Heart left ventricle (tissue), 16 donors: ENCODE measurements around the gene MRPL49. TPM values are rescaled to one million over a fixed set of nuclear protein-coding genes. Genes with fewer than 3 reads are reported as not detected.

ENCODE experiments used
- ATAC-seq, 4 donors: fragments of 200-7000 bp; cut with Tn5 transposase; one replicate each; pipeline ENCODE4 v1.9.1; 2020 to 2022; ENCODE audit warnings: moderate library complexity in 4 of 4, mild to moderate bottlenecking in 3 of 4, moderate number of reproducible peaks in 1 of 4
- DNase-seq, 5 donors: peaks; one replicate each; pipeline ENCODE4 v3.0.0-alpha.2; 2020
- H3K27ac ChIP-seq, 12 donors: fragments of 200-600 bp; sonication (generic) in 4 of 12; one replicate each; pipeline versions ENCODE4 v1.5.0 to v1.8.0; 2016 to 2022; ENCODE audit warnings: mild to moderate bottlenecking in 2 of 12
- H3K27me3 ChIP-seq, 9 donors: fragments of 200-600 bp; sonication (generic) in 2 of 9; one replicate each; pipeline versions ENCODE4 v1.5.1 to v1.8.0; 2016 to 2022; ENCODE audit warnings: mild to moderate bottlenecking in 3 of 9
- H3K36me3 ChIP-seq, 9 donors: fragments of 200-600 bp; sonication (generic) in 2 of 9; one replicate each; pipeline versions ENCODE4 v1.5.0 to v1.8.0; 2018 to 2022; ENCODE audit warnings: mild to moderate bottlenecking in 2 of 9
- H3K4me1 ChIP-seq, 12 donors: fragments of 200-600 bp; sonication (generic) in 4 of 12; one replicate each; pipeline versions ENCODE4 v1.5.0 to v1.8.0; 2016 to 2022; ENCODE audit warnings: mild to moderate bottlenecking in 3 of 12
- H3K4me3 ChIP-seq, 12 donors: fragments of 200-600 bp; sonication (generic) in 4 of 12; one replicate each; pipeline versions ENCODE4 v1.5.0 to v1.8.0; 2017 to 2022; ENCODE audit warnings: mild to moderate bottlenecking in 9 of 12, moderate library complexity in 4 of 12
- H3K9me3 ChIP-seq, 12 donors: fragments of 200-600 bp; sonication (generic) in 4 of 12; one replicate each; pipeline versions ENCODE4 v1.5.0 to v1.8.0; 2016 to 2022; ENCODE audit warnings: mild to moderate bottlenecking in 1 of 12
- CTCF ChIP-seq, 12 donors: fragments of 200-600 bp; sonication (generic) in 4 of 12; IDR thresholded peaks; one replicate each; pipeline versions ENCODE4 v1.5.0 to v1.8.0; 2018 to 2022; ENCODE audit warnings: antibody characterized with exemption in 12 of 12, mild to moderate bottlenecking in 5 of 12
- POLR2A ChIP-seq, 2 donors: fragments of 450-650 bp; IDR thresholded peaks; one replicate each; pipeline ENCODE4 v1.6.1; 2017; ENCODE audit warnings: antibody characterized with exemption in 2 of 2, mild to moderate bottlenecking in 2 of 2, moderate library complexity in 2 of 2
- WGBS, 4 donors: extraction: QIAGEN DNeasy Blood & Tissue Kit in 2 of 4; methylation state at CpG; one replicate each; pipeline versions ENCODE4 v1.1.5 to v1.1.7; 2013 to 2018; 5-methylcytosine and 5-hydroxymethylcytosine counted together
- intact Hi-C, 10 donors: fragments of 100-400 bp; cut with DNase I; formaldehyde crosslinking; loops; one replicate each; pipeline versions ENCODE4 v1.11.1 to v1.14.2; 2022
- polyA plus RNA-seq, 2 donors: library from polyadenylated mRNA; stranded (reverse); fragments of 200-250 nt; gene quantifications; one replicate each; pipeline ENCODE4 v1.2.3, GENCODE V29; 2013
- total RNA-seq, 9 donors: library from RNA; depleted of rRNA in 2 of 9; stranded (reverse); fragments of >200 nt in 2 of 9; fragmentation: NEBNext Ultra II Directional in 3 of 9; extraction: Animal tissue kit (Norgen Biotek cat#: 25700) in 3 of 9; gene quantifications; one replicate each; pipeline versions ENCODE4 v1.1.0 to v1.2.4, GENCODE V29; 2016 to 2023
- donor health status: ischemic (EF 13 %, LVEDD 7.1; RV severe dilation, severe dysfunction).
- donor health status: healthy with polysubstance abuse.
- donor health status: DM: no; HTN: yes; CAD: no.
- donor health status: DM: no; HTN: no; CAD: no.
- donor health status: ischemic (EF 25% LVEDD 6.9; RV normal size, moderate dysfunction).
- donor health status: ischemic (EF 25% LVEDD 5.7; RV mildly dilated, moderate dysfunction).
- donor health status: healthy.
- donor health status: DM: yes; HTN: yes; CAD: no.
- donor health status: ischemic (EF 35%, LVEDD 5.7; RV mildly dilated, moderate dysfunction).
- donor health status: nonischemic (EF 11% LVEDD 7.7; RV severe dilation, severe dysfunction).
- donor health status: DM: yes; HTN: yes; CAD: no.
- donor health status: PGD.
- donor health status: ischemic (EF 29% LVEDD 5.4; RV normal size, mild dysfunction).
- donor health status: nonischemic (EF 23%, LVEDD 6.1; RV moderate dilation, normal function).

MRPL49 gene
- total and polyA plus RNA-seq, 11 donors = 13.7 to 66.6 (median 42.1) TPM

- Histone ChIP-seq H3K36me3 (peaks cover 0 to 51% (median 42%) of the 10 kb centered on the region in 9 donors), H3K9me3 (no peaks in the 10 kb centered on the region), H3K4me1 (peaks cover 4 to 27% (median 16%) of the 10 kb centered on the region in 12 donors), H3K27me3 (no peaks in the 10 kb centered on the region), H3K4me3 (no peak overlapping the region), H3K27ac (no peak overlapping the region)
- DNase-seq = no peak
- intact Hi-C loops = loop anchor here in 2 of 10 donors (10.0 kb wide), 1 partner anchor 72 kb away; the partner anchor contains the start of gene ARL2 (in 2 of the 2)
- TF ChIP-seq POLR2A (IDR thresholded peaks at IDR 0.05) (no peak), CTCF (IDR thresholded peaks at IDR 0.05) (no peak)
- no peak for ATAC-seq
- WGBS, 4 donors = 91 to 95% (median 93%) methylated on average over 7 to 9 of the region's 9 CpGs
These were observed 35.3 kb upstream of the MRPL49 start for GRCh38 chr11:65086809-65087208.

DNA sequence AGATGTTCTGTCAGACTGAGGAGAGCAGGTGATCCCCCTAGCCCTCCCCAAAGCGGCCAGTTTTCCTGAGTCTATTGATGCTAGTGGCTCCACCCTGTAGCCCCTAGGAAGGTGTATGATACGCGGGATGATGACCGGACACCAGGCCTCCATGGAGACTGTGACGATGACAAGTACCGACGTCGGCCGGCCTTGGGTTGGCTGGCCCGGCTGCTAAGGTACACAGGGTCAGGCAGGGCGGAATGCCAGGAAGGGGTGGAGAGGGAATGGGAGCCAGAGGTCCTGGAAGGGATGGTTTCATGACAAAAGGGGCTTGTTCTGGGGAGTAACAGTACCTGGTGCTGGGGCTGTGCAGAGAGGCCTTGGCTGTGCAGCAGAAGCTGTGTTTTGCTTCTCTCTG is 34.9 kb upstream of the MRPL49 start:
- Histone ChIP-seq H3K4me1 (peaks cover 4 to 27% (median 16%) of the 10 kb centered on the region in 12 donors), H3K36me3 (peaks cover 0 to 51% (median 42%) of the 10 kb centered on the region in 9 donors), H3K4me3 (no peak overlapping the region), H3K27me3 (no peaks in the 10 kb centered on the region), H3K27ac (no peak overlapping the region), H3K9me3 (no peaks in the 10 kb centered on the region)
- no peak for ATAC-seq
- WGBS, 4 donors = 86 to 93% (median 89%) methylated on average over 11 of the region's 11 CpGs
- no peak for DNase-seq
- TF ChIP-seq POLR2A (IDR thresholded peaks at IDR 0.05) (no peak), CTCF (IDR thresholded peaks at IDR 0.05) (no peak)
- intact Hi-C loops = loop anchor here in 2 of 10 donors (10.0 kb wide), 1 partner anchor 72 kb away; the partner anchor contains the start of gene ARL2 (in 2 of the 2)

- H3K4me1 ChIP-seq = peaks cover 4 to 26% (median 16%) of the 10 kb centered on the region in 12 donors
- DNase-seq = no peak
- 88 to 91% (median 89%) methylated on average over 5 to 15 of the region's 15 CpGs for WGBS, 4 donors
- no peak overlapping the region for H3K4me3 ChIP-seq
- H3K27me3 ChIP-seq = no peaks in the 10 kb centered on the region
- no peak for ATAC-seq
- peaks cover 0 to 51% (median 42%) of the 10 kb centered on the region in 9 donors for H3K36me3 ChIP-seq
- H3K27ac ChIP-seq = no peak overlapping the region
- TF ChIP-seq POLR2A (IDR thresholded peaks at IDR 0.05) (no peak), CTCF (IDR thresholded peaks at IDR 0.05) (no peak)
- intact Hi-C loops = loop anchor here in 2 of 10 donors (10.0 kb wide), 1 partner anchor 73 kb away; the partner anchor contains the start of gene ARL2 (in 2 of the 2)
- no peaks in the 10 kb centered on the region for H3K9me3 ChIP-seq
These were observed 34.3 kb upstream of the MRPL49 start for GRCh38 chr11:65087827-65088226.

DNA sequence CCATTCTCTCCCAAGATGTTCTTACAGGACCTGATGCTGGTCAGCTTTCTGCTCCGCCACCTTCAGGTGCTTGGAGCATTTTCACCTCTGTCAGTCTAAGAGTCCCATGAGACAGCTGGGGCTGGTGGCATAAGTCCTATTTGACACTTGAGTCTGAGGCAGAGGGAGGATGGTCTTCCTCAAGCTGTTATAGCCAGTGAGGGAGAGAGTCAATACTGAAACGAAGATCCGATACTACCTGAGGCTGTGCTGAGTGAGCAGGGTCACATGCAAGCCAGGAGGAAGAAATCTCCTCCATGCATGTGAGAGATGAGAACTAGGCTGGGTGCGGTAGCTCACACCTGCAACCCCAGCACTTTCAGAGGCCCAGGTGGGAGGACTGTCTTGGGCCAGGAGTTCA is 32.5 kb upstream of the MRPL49 start:
- Histone ChIP-seq H3K4me3 (no peak overlapping the region), H3K9me3 (no peaks in the 10 kb centered on the region), H3K4me1 (peaks cover 3 to 15% (median 10%) of the 10 kb centered on the region in 12 donors), H3K36me3 (peaks cover 0 to 51% (median 42%) of the 10 kb centered on the region in 9 donors), H3K27me3 (no peaks in the 10 kb centered on the region), H3K27ac (no peak overlapping the region)
- ATAC-seq (no peak), DNase-seq (no peak)
- no peak for TF ChIP-seq POLR2A (IDR thresholded peaks at IDR 0.05)
- TF ChIP-seq CTCF (IDR thresholded peaks at IDR 0.05) = no peak
- intact Hi-C loops = loop anchor here in 2 of 10 donors (10.0 kb wide), 1 partner anchor 75 kb away; the partner anchor contains the start of gene ARL2 (in 2 of the 2)
- WGBS, 4 donors = 91 to 98% (median 95%) methylated on average over 4 of the region's 4 CpGs
